ENCODE measurements around the gene RPS14.

RPS14 gene

GRCh38 chr5:150398722-150399523 lies 50.6 kb downstream of the RPS14 start:
- DNase-seq: no peak

DNA sequence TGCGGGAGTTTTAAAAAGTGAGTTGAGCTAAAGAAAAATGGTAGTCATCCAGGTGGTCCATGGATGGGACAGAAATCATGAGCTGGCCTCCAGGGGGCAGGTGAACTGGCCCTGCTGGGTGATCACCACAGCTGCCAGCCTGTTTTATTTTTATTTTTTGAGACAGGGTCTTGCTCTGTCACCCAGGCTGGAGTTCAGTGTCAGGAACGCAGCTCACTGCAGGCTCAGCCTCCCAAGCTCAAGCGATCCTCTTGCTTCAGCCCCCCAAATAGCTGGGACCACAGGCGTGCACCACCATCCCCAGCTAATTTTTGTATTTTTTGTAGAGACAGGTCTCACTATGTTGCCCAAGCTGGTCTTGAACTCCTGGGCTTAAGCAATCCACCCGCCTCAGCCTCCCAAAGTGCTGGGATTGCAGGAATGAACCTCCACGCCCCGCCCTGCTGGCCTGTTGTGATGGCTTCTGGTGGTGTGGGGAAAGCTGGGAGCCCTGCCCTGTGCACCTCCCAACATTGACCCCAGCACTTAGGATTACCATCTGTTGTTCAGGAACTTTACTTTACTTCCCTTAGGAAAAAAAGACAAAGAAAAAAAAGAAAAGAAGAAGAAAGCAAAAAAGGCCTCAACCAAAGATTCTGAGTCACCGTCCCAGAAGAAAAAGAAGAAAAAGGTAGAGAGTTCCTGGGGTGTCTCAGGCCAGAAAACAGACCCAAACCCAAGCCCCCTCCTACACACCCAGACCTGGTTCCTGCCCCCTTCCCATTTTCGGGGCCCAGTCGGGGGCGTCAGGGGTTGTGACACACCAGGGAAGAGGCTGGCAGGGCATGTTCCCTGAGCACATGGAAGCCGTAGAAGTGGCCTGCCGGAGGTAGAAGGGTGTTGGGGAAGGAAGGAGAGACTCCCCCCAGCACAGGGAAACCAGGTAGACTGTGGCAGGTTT lies 51.5 kb downstream of the RPS14 start:
- no peak for DNase-seq

GRCh38 chr5:150397146-150397781 lies 52.3 kb downstream of the RPS14 start:
- no peak for DNase-seq

GRCh38 chr5:150396267-150396666 lies 53.3 kb downstream of the RPS14 start:
- no peak for DNase-seq

DNA sequence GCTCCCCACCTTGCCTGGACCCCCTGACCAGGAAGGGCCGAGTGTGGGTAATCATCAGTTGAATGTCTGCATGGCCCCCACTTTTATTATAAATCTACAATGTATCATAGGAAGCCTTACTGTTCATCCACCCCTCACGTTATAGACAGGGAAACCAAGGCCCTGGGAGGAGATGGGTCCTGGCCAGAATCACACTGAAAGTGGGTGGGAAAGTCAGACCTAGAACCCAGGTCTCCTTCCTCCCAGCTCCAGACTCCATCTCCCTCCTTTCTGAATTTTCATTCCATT lies 53.9 kb downstream of the RPS14 start:
- no peak for DNase-seq

DNA sequence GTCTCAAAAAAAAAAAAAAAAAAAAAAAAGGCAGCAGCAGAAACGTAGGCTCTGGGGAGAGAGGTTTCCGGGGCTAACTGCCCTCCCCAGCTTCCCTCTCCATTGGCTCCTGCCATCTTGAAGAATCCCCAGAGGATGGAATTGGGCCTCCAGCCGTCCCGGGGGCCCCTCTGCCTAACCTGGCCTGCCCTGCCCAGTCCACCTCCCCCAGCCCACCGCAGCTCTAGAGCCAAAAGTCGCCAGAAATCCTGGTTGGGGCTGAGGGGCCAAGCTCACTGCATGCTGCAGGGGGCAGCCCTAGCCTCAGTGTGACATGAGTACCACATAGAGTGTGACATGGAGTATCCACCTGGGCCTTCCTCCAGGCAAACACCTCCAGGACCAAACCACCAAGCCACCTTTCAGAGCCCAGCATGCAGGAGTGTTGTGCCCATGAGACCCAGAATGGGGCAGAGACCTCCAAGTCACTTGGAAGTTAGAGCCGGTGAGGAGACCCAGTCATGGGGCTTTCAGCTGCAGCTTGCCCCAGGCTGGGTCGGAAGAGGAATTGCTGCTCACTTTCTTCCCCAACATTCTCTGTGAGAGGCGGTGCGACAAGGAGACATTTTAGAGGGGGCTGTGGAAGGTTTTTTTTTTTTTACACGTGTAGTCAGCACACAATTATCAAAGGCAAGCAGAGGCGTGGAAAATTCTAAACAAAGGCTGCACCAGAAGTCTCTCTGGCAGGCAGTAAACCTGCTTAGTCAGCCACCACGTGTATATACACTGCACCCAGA lies 54.4 kb downstream of the RPS14 start:
- no peak for DNase-seq

GRCh38 chr5:150394131-150394530 lies 55.4 kb downstream of the RPS14 start:
- DNase-seq: no peak

- DNase-seq: no peak
These were observed 56.4 kb downstream of the RPS14 start for GRCh38 chr5:150393096-150393645.

GRCh38 chr5:150392680-150393079 lies 56.9 kb downstream of the RPS14 start:
- no peak for DNase-seq
